OCI-LY7 (cell line): ENCODE results near the gene XRRA1. TPM values are rescaled to one million over a fixed set of nuclear protein-coding genes. Genes with fewer than 3 reads are reported as not detected.

ENCODE experiments used
- BruUV-seq: library from RNA; stranded (reverse); fragments of 400-500 nt; replicated peaks from 2 replicates; lab custom pipeline; 2021; lab: Mats Ljungman, UMichigan
- CTCF ChIA-PET: fragments of 300-600 bp; sonication (Branson Sonifier 250); formaldehyde crosslinking; loops from one replicate; lab custom pipeline; 2022; ENCODE audit warnings: antibody characterized with exemption; ENCODE audit not compliant: unreplicated experiment; lab: Charles Lee
- POLR2A ChIA-PET: fragments of 300-600 bp; sonication (Branson Sonifier 250); formaldehyde crosslinking; loops from one replicate; lab custom pipeline; 2022; ENCODE audit warnings: antibody characterized with exemption; lab: Charles Lee
- DNase-seq: peaks from one replicate; pipeline ENCODE4 v3.0.0-alpha.2; 2015; ENCODE audit warnings: low spot score
- H2AFZ ChIP-seq: fragments of 200-600 bp; sonication (generic), shearing (Covaris generic); 2 replicates; pipeline ENCODE4 v1.6.1; 2014; ENCODE audit warnings: mild to moderate bottlenecking, antibody characterized with exemption, low read length, moderate library complexity
- H3K27ac ChIP-seq: fragments of 200-600 bp; sonication (generic); 2 replicates; pipeline ENCODE4 v1.5.1; 2014; ENCODE audit warnings: mixed run types, low read depth, mild to moderate bottlenecking, moderate library complexity, low read length, inconsistent platforms; ENCODE audit not compliant: poor library complexity, severe bottlenecking
- H3K36me3 ChIP-seq: fragments of 200-600 bp; sonication (generic); 2 replicates; pipeline ENCODE4 v1.6.1; 2014; ENCODE audit warnings: mild to moderate bottlenecking, antibody characterized with exemption, low read length, moderate library complexity, mixed read lengths; ENCODE audit not compliant: insufficient read depth
- H3K4me1 ChIP-seq: fragments of 200-600 bp; sonication (generic); 2 replicates; pipeline ENCODE4 v1.5.1; 2014; ENCODE audit warnings: mild to moderate bottlenecking, low read length; ENCODE audit not compliant: insufficient read depth, poor library complexity, severe bottlenecking
- H3K4me2 ChIP-seq: fragments of 200-600 bp; sonication (generic); 2 replicates; pipeline ENCODE4 v1.6.1; 2014; ENCODE audit warnings: mild to moderate bottlenecking, low read length
- H3K4me3 ChIP-seq: fragments of 200-600 bp; sonication (generic); 2 replicates; pipeline ENCODE4 v1.5.1; 2014; ENCODE audit warnings: mild to moderate bottlenecking, low read depth, low read length; ENCODE audit not compliant: poor library complexity, severe bottlenecking
- H3K79me2 ChIP-seq: fragments of 200-600 bp; sonication (generic); 2 replicates; pipeline ENCODE4 v1.6.1; 2016; ENCODE audit warnings: low read depth, mild to moderate bottlenecking, low read length, moderate library complexity, mixed read lengths; ENCODE audit not compliant: insufficient read depth
- H3K9me2 ChIP-seq: fragments of 200-600 bp; sonication (generic); 2 replicates; pipeline ENCODE4 v1.6.1; 2016; ENCODE audit warnings: mild to moderate bottlenecking, low read length, mixed read lengths; ENCODE audit not compliant: insufficient read depth
- H3K9me3 ChIP-seq: fragments of 200-600 bp; sonication (generic); 2 replicates; pipeline ENCODE4 v1.6.1; 2014; ENCODE audit warnings: mild to moderate bottlenecking, mixed run types, low read length, mixed read lengths
- H4K20me1 ChIP-seq: fragments of 200-600 bp; sonication (generic); 2 replicates; pipeline ENCODE4 v1.6.1; 2014; ENCODE audit warnings: mild to moderate bottlenecking, antibody characterized with exemption, low read length, moderate library complexity, mixed read lengths; ENCODE audit not compliant: insufficient read depth
- EZH2phosphoT487 ChIP-seq: fragments of 200-600 bp; sonication (generic); IDR thresholded peaks from 2 replicates; pipeline ENCODE4 v1.6.1; 2018; ENCODE audit warnings: low read depth, borderline replicate concordance, mild to moderate bottlenecking, mixed run types, antibody characterized with exemption, low read length, moderate library complexity, mixed read lengths
- intact Hi-C: fragments of 100-400 bp; cut with micrococcal nuclease; formaldehyde crosslinking; loops from one replicate; pipeline ENCODE4 v1.10.0; 2022; ENCODE audit not compliant: unreplicated experiment
- small RNA-seq: library from RNA; depleted of rRNA; stranded (forward); fragments of <200 nt; gene quantifications from one replicate; pipeline ENCODE3, GENCODE V24; 2014
- total RNA-seq, 2 experiments: library from RNA; depleted of rRNA in 1 of 2; stranded (reverse); fragments of >200 nt in 1 of 2; shearing (Covaris generic) in 1 of 2; gene quantifications; 2 replicates each; pipeline ENCODE4 v1.2.3, GENCODE V29; 2014 to 2022
- TF ChIP-seq, protein P1 (sequence below): fragments of 200-600 bp; sonication (generic); conservative IDR thresholded peaks from 2 replicates; pipeline ENCODE4 v1.5.1; 2014; ENCODE audit warnings: mild to moderate bottlenecking, antibody characterized with exemption, low read length, moderate library complexity, mixed read lengths

Gene XRRA1
- total RNA-seq, 2 experiments from 2014 or later: 20.3 to 29.1 TPM

DNA sequence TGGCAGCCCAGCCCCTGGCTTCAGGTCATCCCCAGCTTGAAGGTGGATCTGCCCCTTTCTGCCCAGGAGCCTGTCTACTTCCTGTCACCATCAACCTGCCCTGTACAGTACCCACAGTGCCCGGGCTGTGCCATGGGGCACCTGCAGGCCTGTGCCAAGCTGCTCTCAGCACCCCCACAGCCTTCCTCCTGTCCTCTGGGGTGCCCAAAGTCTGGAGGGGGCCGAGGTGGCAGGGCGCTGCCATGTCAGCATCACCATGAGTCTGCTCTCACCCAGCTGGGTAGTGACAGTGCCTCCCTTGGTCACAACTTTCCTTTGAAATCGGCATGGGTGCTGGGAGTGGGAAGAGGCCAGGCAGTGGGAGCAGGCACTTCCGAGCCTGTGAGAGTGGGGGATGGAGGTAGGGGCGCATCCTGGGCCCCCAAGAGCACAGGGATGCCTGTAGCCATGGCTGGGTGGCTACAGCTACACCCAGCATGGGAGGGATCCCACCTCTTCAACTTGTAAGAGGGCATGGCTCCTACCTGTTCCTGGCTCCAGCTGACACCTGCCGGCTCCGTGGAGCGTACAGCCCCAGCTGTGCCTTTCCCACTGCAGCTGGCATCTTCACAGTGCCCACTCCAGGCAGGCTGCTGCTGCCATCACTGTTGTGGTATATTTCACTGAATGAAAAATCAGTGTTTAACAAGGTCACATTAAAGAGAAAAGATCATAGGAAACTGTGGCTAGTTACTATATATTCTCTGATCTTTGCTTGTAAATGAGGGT lies 157.4 kb downstream of the XRRA1 start:
- ChIA-PET POLR2A (no interaction called here), CTCF (no interaction called here)
- no peak for DNase-seq
- no peak overlapping the region for H3K4me2 ChIP-seq
- H3K4me1 ChIP-seq: no peaks in the 10 kb centered on the region
- intact Hi-C loops: no loop called here
- peaks cover 96% of the 10 kb centered on the region for H3K36me3 ChIP-seq
- H4K20me1 ChIP-seq: no peaks in the 10 kb centered on the region
- no TSS peak for BruUV-seq
- no peak overlapping the region for H3K27ac ChIP-seq
- H2AFZ ChIP-seq: no peak overlapping the region
- peaks cover 12% of the 10 kb centered on the region; the same call in 1 of the 2 replicates for H3K79me2 ChIP-seq
- peaks cover 25% of the 10 kb centered on the region for H3K9me3 ChIP-seq
- H3K9me2 ChIP-seq: no peaks in the 10 kb centered on the region
- TF ChIP-seq, protein P1, sequence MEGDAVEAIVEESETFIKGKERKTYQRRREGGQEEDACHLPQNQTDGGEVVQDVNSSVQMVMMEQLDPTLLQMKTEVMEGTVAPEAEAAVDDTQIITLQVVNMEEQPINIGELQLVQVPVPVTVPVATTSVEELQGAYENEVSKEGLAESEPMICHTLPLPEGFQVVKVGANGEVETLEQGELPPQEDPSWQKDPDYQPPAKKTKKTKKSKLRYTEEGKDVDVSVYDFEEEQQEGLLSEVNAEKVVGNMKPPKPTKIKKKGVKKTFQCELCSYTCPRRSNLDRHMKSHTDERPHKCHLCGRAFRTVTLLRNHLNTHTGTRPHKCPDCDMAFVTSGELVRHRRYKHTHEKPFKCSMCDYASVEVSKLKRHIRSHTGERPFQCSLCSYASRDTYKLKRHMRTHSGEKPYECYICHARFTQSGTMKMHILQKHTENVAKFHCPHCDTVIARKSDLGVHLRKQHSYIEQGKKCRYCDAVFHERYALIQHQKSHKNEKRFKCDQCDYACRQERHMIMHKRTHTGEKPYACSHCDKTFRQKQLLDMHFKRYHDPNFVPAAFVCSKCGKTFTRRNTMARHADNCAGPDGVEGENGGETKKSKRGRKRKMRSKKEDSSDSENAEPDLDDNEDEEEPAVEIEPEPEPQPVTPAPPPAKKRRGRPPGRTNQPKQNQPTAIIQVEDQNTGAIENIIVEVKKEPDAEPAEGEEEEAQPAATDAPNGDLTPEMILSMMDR: no peak
- TF ChIP-seq EZH2phosphoT487: no peak
- no peak overlapping the region for H3K4me3 ChIP-seq

Small RNAs within 50 kb of the gene (small RNA-seq; reads per million reads assigned to genes)
- not detected for gene RN7SL239P
- not detected for gene RNU6-216P

Other genes with a start within 250 kb of the XRRA1 start
- gene CHRDL2, start 217.7 kb downstream of the XRRA1 start, total RNA-seq (2014; rRNA removed; shearing (Covaris generic)): not detected in 2 replicates
- not detected in 2 replicates for gene CHRDL2, start 217.7 kb downstream of the XRRA1 start, total RNA-seq (2022)
- gene RNF169, start 200.2 kb downstream of the XRRA1 start, total RNA-seq (2014; rRNA removed; shearing (Covaris generic)): 16.4 and 16.9 TPM in 2 replicates
- 18.0 and 19.9 TPM in 2 replicates for gene RNF169, start 200.2 kb downstream of the XRRA1 start, total RNA-seq (2022)
- gene SPCS2, start 175 bp upstream of the XRRA1 start, total RNA-seq (2014; rRNA removed; shearing (Covaris generic)): 38.3 and 39.6 TPM in 2 replicates
- 168 and 212 TPM in 2 replicates for gene SPCS2, start 175 bp upstream of the XRRA1 start, total RNA-seq (2022)
- 49.4 and 56.3 TPM in 2 replicates for gene NEU3, start 39.8 kb upstream of the XRRA1 start, total RNA-seq (2014; rRNA removed; shearing (Covaris generic))
- gene NEU3, start 39.8 kb upstream of the XRRA1 start, total RNA-seq (2022): 42.6 and 44.8 TPM in 2 replicates
- gene OR2AT4, start 147.8 kb upstream of the XRRA1 start, total RNA-seq (2014; rRNA removed; shearing (Covaris generic)): not detected in 2 replicates
- gene OR2AT4, start 147.8 kb upstream of the XRRA1 start, total RNA-seq (2022): not detected in 2 replicates
- 0.03 TPM in 1 of 2 replicates, not detected in the other for gene SLCO2B1, start 202.0 kb upstream of the XRRA1 start, total RNA-seq (2014; rRNA removed; shearing (Covaris generic))
- gene SLCO2B1, start 202.0 kb upstream of the XRRA1 start, total RNA-seq (2022): not detected in 2 replicates